AG04449 (cell line): ENCODE data around the gene ZMIZ1.

Source experiments
- CTCF ChIA-PET: fragments of 350-600 bp; formaldehyde crosslinking; extraction: SDS; loops from one replicate; lab custom pipeline; 2021; ENCODE audit warnings: antibody characterized with exemption; lab: Yijun Ruan, JAX
- POLR2A ChIA-PET: fragments of 400-600, 350-600 bp; formaldehyde crosslinking; extraction: SDS; loops from one replicate; lab custom pipeline; 2020; ENCODE audit warnings: antibody characterized with exemption, inconsistent platforms; lab: Yijun Ruan, JAX
- DNase-seq: peaks from one replicate; pipeline ENCODE4 v3.0.0-alpha.2; 2010; ENCODE audit warnings: low read depth, low spot score
- H3K4me3 ChIP-seq: 2 replicates; pipeline ENCODE4 v1.5.1; 2011; ENCODE audit warnings: low read depth, mild to moderate bottlenecking, control low read depth, low read length
- CTCF ChIP-seq: IDR thresholded peaks from one replicate; pipeline ENCODE4 v1.5.1; 2011; ENCODE audit warnings: mild to moderate bottlenecking, moderate library complexity, low read length, control low read depth, inconsistent platforms; ENCODE audit not compliant: insufficient read depth; ENCODE audit errors: missing control alignments

The ZMIZ1 gene

GRCh38 chr10:79360499-79361342, 292.0 kb downstream of the ZMIZ1 start:
- POLR2A ChIA-PET: interaction anchor here (0.9 kb wide), 1 partner anchor 13 kb away, joined by 3 read pairs; the partner anchor contains the start of gene PPIF
- DNase-seq: no peak
- CTCF ChIA-PET: interaction anchor here (0.7 to 0.9 kb wide), 3 partner anchors 16 to 219 kb away, joined by 3 read pairs; no protein-coding TSS in a partner anchor
- no peak overlapping the region for H3K4me3 ChIP-seq
- TF ChIP-seq CTCF: no peak

GRCh38 chr10:79361726-79362397, 293.1 kb downstream of the ZMIZ1 start:
- ChIA-PET CTCF (interaction anchor here (1.5 kb wide), 1 partner anchor 12 kb away, joined by 5 read pairs; no protein-coding TSS in a partner anchor), POLR2A (no interaction called here)
- H3K4me3 ChIP-seq: no peak overlapping the region
- TF ChIP-seq CTCF: no peak
- no peak for DNase-seq
